Thoracic aorta (tissue), 2 donors: Measurements from ENCODE around the gene ZNF761. TPM values are rescaled to one million over a fixed set of nuclear protein-coding genes. Genes with fewer than 3 reads are reported as not detected.
"Not testable (repeated sequence)": the region's sequence is repeated elsewhere in the genome, so short reads cannot be mapped to it uniquely, and the experiment has no call there.

Experiments
- ATAC-seq: fragments of 150-250 bp; one replicate; pipeline ENCODE4 v1.8.0; 2017; ENCODE audit warnings: low read depth; ENCODE audit not compliant: insufficient number of reproducible peaks, low FRiP score
- DNase-seq: peaks from one replicate; pipeline ENCODE4 v3.0.0-alpha.2; 2020; ENCODE audit warnings: low spot score
- H3K27ac ChIP-seq, 2 donors: fragments of 200-600 bp; sonication (generic); 1 replicate in 1 of 2; 2 replicates in 1 of 2; pipeline ENCODE4 v1.5.1; 2016; ENCODE audit warnings: mild to moderate bottlenecking in 2 of 2, moderate library complexity in 2 of 2
- H3K27me3 ChIP-seq: fragments of 200-600 bp; sonication (generic); replicated peaks from 2 replicates; pipeline ENCODE4 v1.6.0; 2016; ENCODE audit warnings: mild to moderate bottlenecking; ENCODE audit not compliant: insufficient read depth
- H3K36me3 ChIP-seq: fragments of 200-600 bp; sonication (generic); one replicate; pipeline ENCODE4 v1.5.1; 2016
- H3K4me1 ChIP-seq, 2 donors: fragments of 200-600 bp; sonication (generic); 1 replicate in 1 of 2; 2 replicates in 1 of 2; pipeline versions ENCODE4 v1.5.1 to v1.6.0; 2016; ENCODE audit warnings: low read depth in 2 of 2, mild to moderate bottlenecking in 1 of 2; ENCODE audit not compliant: control insufficient read depth in 1 of 2
- H3K4me3 ChIP-seq: fragments of 200-600 bp; sonication (generic); 2 replicates; pipeline ENCODE4 v1.5.1; 2016; ENCODE audit warnings: mild to moderate bottlenecking
- H3K9me3 ChIP-seq: fragments of 200-600 bp; sonication (generic); 2 replicates; pipeline ENCODE4 v1.5.1; 2016
- total RNA-seq, 2 donors: library from RNA; depleted of rRNA; stranded (reverse); fragments of >200 nt; gene quantifications; one replicate each; pipeline versions ENCODE4 v1.1.0 to v1.2.3, GENCODE V29; 2016
- TF ChIP-seq, protein P1 (sequence below): fragments of 200-600 bp; sonication (generic); IDR thresholded peaks from one replicate; pipeline ENCODE4 v1.5.1; 2019; ENCODE audit warnings: antibody characterized with exemption

Gene ZNF761
- total RNA-seq, 2 donors from 2014 or later, result 14.0 to 16.8 TPM

DNA sequence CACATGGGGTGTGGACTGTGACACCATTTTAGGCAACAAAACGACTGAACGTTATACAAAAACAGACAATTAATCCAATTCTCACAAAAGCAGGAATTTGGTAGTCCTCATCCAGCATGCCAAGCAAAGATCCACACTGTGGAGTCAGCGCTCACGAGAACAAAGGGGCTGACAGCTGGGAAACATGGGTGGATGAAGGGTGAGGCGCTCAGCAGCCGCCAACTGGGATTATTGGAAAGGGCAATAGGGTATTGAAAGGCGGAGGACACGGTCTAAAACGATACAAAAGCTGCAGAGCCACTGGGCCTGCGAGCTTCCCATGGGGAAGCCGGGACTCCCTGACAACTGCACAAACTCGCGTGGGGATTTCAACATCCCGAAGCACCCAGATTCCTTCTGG lies 31.1 kb downstream of the ZNF761 start:
- TF ChIP-seq, protein P1, sequence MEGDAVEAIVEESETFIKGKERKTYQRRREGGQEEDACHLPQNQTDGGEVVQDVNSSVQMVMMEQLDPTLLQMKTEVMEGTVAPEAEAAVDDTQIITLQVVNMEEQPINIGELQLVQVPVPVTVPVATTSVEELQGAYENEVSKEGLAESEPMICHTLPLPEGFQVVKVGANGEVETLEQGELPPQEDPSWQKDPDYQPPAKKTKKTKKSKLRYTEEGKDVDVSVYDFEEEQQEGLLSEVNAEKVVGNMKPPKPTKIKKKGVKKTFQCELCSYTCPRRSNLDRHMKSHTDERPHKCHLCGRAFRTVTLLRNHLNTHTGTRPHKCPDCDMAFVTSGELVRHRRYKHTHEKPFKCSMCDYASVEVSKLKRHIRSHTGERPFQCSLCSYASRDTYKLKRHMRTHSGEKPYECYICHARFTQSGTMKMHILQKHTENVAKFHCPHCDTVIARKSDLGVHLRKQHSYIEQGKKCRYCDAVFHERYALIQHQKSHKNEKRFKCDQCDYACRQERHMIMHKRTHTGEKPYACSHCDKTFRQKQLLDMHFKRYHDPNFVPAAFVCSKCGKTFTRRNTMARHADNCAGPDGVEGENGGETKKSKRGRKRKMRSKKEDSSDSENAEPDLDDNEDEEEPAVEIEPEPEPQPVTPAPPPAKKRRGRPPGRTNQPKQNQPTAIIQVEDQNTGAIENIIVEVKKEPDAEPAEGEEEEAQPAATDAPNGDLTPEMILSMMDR, result no peak
- Histone ChIP-seq H3K27ac (no peak overlapping the region), H3K4me1 (peaks cover 5 to 8% of the 10 kb centered on the region in 2 donors), H3K36me3 (no peaks in the 10 kb centered on the region), H3K27me3 (no peaks in the 10 kb centered on the region), H3K4me3 (peak overlapping the region; percentile 19), H3K9me3 (peaks cover 18% of the 10 kb centered on the region)
- DNase-seq, result no peak
- no peak for ATAC-seq

DNA sequence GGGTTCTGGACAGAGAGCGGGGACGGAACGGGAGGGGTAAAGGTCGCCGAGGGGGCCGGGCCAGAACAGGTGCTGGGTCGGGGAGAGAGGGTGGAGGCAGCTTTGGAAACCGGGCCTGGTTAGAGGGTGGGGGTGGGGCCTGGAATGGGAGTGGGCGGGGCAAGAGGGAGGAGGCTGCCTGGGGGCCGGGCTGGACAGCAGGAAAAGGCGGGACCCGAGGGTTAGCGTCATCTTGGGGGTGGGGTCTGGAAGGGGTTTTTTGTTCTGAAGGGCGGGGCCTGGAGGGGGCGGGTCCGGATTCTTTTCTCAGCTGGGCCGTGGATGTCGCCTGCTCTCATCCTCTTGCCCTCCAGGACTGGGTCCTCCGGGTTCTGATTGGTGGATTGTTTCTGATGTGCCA lies 31.5 kb downstream of the ZNF761 start:
- Histone ChIP-seq H3K36me3 (no peaks in the 10 kb centered on the region), H3K4me1 (peaks cover 5 to 10% of the 10 kb centered on the region in 2 donors), H3K9me3 (peaks cover 16% of the 10 kb centered on the region), H3K27me3 (no peaks in the 10 kb centered on the region), H3K27ac (no peak overlapping the region), H3K4me3 (peak overlapping the region; percentile 19)
- TF ChIP-seq, protein P1, result no peak
- ATAC-seq, result no peak
- no peak for DNase-seq

DNA sequence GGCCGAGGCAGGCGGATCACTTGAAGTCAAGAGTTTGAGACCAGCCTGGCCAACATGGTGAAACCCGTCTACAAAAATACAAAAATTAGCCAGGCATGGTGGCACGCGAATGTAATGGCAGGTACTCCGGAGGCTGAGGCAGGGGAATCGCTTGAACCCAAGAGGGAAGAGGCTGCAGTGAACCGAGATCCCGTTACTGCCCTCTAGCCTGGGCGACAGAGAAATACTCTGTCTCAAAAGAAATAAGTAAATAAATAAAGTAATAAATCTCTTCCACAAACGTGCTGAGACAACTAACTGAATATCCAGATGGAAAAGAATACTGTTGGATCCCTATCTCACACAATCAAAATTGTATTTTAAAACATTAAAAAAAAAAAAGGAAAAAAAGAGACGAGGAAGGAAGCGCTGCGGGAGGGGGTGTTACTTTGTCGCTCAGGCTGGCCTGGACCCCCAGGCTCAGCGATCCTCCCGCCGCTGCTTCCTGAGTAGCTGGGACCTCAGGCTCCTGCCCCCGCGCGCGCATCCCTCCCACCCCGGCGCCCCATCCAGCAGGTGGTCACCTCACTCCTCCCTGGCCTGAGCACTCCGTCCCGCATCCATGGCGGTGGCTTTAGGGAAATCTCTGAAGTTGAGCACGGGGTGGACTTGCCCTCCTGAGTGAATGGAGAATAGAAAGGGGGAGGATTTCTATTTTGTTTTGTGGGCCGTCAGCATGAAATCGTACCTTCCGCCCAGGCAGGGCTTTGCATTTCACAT lies 35.1 kb downstream of the ZNF761 start:
- no peaks in the 10 kb centered on the region for H3K9me3 ChIP-seq
- peak overlapping the region; percentile 94 for H3K4me3 ChIP-seq
- no peaks in the 10 kb centered on the region for H3K27me3 ChIP-seq
- H3K36me3 ChIP-seq, result no peaks in the 10 kb centered on the region
- TF ChIP-seq, protein P1, result no peak
- DNase-seq (no peak), ATAC-seq (no peak)
- no peak overlapping the region for H3K27ac ChIP-seq
- H3K4me1 ChIP-seq, result peaks cover 5 to 12% of the 10 kb centered on the region in 2 donors

DNA sequence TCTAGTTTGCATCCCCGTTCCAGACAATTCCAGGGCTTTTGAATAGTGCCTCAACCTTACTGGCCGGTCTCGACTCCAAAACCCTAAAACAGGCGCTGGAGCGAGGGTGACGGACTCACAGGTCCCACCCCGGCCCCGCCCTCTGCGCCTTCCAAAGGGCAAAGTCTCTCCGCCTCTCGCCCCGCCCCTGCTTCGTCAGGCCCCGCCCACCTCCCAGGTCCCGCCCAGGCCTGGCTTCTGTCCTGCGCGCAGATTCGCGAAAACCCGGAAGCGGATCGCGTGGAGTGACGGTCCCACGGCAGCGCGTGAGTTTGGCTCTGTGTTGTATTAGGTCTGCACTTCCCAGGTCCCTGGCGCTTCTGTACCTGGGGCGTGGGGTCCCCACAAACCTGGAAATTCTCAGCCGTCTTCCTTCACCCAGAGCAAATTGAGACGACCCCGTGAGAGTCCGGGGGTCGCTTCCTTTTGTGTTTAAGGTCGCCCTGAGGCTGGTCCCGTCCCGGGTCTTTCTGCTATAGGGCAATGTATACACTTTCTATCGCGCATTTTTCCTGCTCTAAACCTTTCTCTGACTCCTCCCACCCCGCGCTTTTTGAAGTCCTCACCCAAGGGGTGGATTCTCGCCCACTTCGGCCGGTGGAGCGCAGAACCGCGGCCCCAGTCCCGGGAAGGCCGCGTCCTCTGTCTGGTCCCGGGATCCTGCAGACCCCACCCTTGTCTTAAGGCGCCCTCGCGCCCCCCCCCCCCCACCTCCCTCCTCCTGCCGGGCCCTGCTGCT lies 35.9 kb downstream of the ZNF761 start, which contains the start of gene ZNF813:
Gene ZNF813 (plus strand): TSS at position 249 of the 778 bp plus-strand sequence. CDS start 16,090 bp downstream, outside the sequence.
- DNase-seq (peak; percentile 89), ATAC-seq (peak; percentile 96)
- Histone ChIP-seq H3K4me1 (peaks cover 5 to 12% of the 10 kb centered on the region in 2 donors), H3K4me3 (peak within 1 kb of the TSS; percentile 94), H3K27ac (peak within 1 kb of the TSS in 1 of 2 donors; percentile 55), H3K27me3 (no peaks in the 10 kb centered on the region), H3K9me3 (no peaks in the 10 kb centered on the region), H3K36me3 (no peaks in the 10 kb centered on the region)
- TF ChIP-seq, protein P1, result no peak

DNA sequence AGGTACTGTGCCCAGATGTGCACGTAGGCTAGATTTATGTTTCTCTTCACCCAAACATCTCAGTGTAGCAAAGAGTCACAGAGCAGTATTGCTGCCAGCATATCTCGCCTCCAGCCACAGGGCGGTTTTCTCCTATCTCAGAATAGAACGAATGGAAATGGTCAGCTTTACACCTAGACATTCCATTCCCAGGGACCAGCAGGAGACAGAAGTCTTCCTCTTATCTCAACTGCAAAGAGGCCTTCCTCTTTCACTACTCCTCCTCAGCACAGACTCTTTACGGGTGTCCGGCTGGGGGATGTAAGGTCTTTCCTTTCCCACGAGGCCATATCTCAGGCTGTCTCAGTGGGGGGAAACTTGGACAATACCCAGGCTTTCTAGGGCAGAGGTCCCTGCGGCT lies 36.8 kb downstream of the ZNF761 start:
- H3K27ac ChIP-seq, H3K27me3 ChIP-seq, DNase-seq, H3K36me3 ChIP-seq, ATAC-seq, H3K9me3 ChIP-seq: not testable (repeated sequence)
- Histone ChIP-seq H3K4me1 (peaks cover 5 to 12% of the 10 kb centered on the region in 2 donors), H3K4me3 (peak overlapping the region; percentile 94)
